Stimulated activated CD4-positive, alpha-beta T cell treated with anti-CD3 and anti-CD28 coated beads, TNF-alpha, amount 100 ng/mL, for 48 hours (primary cell): ENCODE measurements around the gene CLCN1.
A peak's percentile ranks its signal among the peaks of the same experiment; 100 is the strongest.
"Not testable (repeated sequence)": the region's sequence is repeated elsewhere in the genome, so short reads cannot be mapped to it uniquely, and the experiment has no call there.

Experiments
- DNase-seq, 3 donors: peaks; one replicate each; pipeline ENCODE4 v3.0.0-alpha.2; 2020; ENCODE audit warnings: low read depth in 3 of 3

CLCN1 gene

GRCh38 chr7:143315776-143316175 is at the start of gene CLCN1:
CLCN1 (plus strand) TSS chr7:143316111; CDS start chr7:143316213, 102 bp downstream.
- no peak for DNase-seq

DNA sequence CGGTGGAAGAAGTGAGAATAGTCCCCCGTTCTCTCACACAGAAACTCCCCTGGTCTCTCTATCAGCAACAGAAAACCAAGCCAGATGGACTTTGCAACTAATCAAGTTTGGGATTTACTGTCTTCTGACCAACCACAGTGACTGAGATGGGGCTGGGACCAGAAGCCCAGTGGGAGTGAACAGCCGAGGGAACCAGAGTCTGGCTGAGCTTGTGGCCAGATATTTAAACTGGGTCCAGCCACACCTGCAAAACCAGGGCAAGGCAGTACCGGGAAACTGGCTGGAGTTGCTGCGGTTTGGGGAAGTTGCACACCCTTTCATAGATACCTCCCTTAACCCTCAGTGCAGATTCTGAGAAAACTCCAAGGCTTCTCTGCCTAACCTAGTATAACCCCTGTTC is 46.7 kb upstream of the CLCN1 start:
- DNase-seq, result no peak

DNA sequence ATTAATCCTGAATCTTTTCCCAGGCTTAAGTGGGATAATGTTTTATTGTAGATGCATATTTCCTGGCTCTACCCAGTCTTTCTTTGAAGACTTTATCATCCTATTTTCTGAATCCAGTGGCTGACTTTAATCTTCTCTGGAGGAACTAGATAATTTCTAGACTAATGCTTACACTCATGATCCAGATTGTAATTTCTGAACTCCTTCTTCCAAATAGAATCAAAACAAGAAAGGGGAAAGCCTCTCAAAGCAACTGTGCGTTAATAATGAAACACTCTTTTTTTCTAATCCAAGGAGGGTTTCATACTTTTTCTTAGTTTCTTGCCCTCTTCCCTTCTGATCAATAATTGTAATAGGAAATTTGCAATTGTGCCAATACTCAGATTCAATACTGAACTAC is 44.7 kb upstream of the CLCN1 start:
- no peak for DNase-seq

- no peak for DNase-seq
Measured at GRCh38 chr7:143272871-143273270, 43.0 kb upstream of the CLCN1 start.

DNA sequence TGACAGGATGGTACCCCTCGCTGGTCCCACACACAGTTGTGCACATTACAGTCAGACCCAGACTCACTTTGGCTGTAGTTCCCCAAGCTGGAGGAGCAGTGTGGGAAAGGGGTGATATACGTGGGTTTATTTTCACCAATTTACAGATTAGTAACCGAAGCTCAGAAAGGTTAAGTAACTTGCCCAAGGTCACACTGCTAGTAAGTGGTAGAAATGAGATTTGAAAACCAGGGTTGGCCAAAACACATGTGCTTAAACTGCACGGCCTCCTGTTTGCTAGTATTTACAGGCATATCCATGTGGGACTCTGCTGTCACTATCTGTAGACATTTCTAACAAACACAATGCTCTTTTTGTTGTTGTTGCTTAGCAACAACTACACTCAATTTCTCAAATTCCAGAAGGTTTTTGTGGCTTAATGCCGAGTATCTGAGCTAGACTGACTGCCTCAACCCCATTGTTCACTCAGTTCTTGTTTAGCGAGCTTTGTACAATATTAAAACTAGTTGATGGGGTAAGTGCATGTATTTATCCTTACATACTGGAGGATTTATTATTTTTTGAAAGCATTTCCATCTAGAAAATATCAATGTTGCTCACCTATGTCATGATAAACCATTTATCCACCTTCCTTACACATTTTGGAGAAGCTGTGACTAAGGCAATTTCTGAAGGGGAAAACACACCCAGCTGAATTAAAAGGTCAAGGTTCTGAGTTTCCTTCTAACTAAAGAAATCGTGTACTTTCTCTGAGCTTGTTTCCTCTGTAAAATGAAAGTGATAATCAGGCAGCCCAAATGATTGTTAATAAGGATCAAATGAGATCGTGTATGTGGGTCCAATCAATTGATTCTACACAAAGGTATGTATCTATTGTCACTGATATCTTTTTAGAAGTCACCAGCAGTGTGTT is 36.5 kb upstream of the CLCN1 start:
- no peak for DNase-seq

DNA sequence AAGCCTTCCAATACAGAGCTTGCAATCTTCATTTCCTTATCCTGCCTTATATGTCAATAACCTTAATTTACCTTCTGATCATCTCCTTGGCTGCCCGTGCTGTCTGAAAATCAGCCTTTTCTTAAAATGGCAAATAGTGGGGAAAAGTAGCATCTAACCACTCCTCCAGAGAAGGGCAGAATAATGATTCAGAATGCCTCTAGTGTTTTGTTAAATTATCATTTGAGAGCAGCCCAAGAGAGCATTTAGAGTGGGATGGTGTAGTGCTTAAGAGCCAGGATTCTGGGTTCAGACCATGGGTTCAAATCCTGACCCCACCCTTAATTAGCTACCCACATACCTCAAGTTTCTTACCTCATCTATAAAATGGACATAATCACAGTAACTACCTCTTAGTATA is 35.8 kb upstream of the CLCN1 start:
- DNase-seq, result no peak

DNA sequence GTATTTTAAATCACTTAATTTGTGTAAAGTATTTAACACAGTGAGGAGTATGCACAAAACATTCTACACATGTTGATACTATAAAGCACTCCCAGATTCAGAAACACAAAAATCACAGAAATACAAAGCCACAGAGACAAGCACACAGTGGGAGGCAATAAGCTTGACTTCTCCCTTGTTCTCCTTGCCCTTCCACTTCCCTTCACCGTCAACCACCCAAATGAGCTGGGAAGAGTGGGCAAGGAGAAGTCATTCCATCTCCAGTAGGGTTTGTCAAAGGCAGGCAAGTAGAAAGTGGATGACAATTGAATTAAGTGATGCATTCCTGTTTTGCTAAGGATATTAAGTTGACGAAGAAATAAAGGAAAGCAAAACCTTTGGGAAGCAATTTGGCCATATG is 35.3 kb upstream of the CLCN1 start:
- no peak for DNase-seq

DNA sequence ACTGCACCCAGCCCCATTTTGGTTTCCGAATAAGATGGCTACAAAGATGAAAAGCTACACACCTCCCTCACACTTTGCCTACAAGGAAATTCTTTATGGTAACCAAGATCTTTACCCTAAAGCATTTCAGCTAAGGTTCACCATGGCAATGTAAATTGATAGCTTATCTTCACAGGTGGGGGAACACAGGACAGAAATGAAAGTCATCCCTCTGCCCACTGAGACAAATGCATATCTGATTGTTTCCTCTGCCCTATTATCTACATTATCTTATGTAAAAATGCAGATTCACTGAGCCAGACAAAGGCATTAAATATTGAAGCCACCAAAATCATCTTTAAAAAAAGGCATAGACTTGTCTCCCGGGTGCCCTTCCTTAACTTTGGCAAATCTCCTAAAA is 34.4 kb upstream of the CLCN1 start:
- DNase-seq, result no peak

- DNase-seq, result no peak
Measured at GRCh38 chr7:143282124-143282523, 33.8 kb upstream of the CLCN1 start.

GRCh38 chr7:143283381-143283780 is 32.5 kb upstream of the CLCN1 start:
- no peak for DNase-seq

- no peak for DNase-seq
Measured at GRCh38 chr7:143284591-143285469, 31.1 kb upstream of the CLCN1 start, which contains the start of gene TMEM139. TMEM139 (plus strand) TSS chr7:143284958; CDS start chr7:143285958, 1,000 bp downstream.

DNA sequence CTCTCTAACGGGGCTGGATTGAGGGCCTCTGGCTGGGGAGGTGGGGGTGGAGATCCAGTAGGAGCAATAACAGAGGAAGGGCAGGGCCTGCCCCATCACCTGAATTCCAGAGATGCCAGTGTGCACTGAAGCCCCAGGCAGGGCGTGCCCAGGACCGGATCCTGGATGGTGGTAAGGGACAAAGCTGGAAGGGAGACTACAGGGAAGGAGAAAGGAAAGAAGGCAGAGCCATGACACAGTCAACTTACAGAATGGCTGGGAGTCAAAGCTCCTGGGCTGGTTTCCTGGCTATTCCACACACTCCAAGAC is 30.5 kb upstream of the CLCN1 start:
- no peak for DNase-seq

DNA sequence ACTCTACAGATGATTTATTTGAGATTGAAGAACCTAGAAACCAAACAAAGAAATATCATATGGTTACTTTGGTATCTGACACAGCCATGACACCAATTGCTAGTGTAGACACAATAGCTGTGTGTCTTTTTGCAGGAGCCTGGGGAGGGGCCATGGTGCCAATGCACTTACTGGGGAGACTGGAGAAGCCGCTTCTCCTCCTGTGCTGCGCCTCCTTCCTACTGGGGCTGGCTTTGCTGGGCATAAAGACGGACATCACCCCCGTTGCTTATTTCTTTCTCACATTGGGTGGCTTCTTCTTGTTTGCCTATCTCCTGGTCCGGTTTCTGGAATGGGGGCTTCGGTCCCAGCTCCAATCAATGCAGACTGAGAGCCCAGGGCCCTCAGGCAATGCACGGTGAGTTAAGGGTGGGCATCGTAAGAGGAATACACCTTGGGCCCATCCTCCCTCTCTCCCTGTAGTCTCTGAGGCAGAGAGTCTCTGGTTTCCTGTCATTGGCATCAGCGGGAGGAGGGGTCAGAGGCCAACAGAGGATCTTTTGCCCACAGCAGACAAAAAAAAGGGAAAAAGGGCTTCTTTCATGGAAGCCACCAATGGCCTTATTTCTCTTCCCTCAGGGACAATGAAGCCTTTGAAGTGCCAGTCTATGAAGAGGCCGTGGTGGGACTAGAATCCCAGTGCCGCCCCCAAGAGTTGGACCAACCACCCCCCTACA is 29.9 kb upstream of the CLCN1 start:
- no peak for DNase-seq

DNA sequence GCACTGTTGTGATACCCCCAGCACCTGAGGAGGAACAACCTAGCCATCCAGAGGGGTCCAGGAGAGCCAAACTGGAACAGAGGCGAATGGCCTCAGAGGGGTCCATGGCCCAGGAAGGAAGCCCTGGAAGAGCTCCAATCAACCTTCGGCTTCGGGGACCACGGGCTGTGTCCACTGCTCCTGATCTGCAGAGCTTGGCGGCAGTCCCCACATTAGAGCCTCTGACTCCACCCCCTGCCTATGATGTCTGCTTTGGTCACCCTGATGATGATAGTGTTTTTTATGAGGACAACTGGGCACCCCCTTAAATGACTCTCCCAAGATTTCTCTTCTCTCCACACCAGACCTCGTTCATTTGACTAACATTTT is 29.4 kb upstream of the CLCN1 start:
- no peak for DNase-seq

GRCh38 chr7:143287339-143287934 is 28.5 kb upstream of the CLCN1 start:
- DNase-seq, result no peak

DNA sequence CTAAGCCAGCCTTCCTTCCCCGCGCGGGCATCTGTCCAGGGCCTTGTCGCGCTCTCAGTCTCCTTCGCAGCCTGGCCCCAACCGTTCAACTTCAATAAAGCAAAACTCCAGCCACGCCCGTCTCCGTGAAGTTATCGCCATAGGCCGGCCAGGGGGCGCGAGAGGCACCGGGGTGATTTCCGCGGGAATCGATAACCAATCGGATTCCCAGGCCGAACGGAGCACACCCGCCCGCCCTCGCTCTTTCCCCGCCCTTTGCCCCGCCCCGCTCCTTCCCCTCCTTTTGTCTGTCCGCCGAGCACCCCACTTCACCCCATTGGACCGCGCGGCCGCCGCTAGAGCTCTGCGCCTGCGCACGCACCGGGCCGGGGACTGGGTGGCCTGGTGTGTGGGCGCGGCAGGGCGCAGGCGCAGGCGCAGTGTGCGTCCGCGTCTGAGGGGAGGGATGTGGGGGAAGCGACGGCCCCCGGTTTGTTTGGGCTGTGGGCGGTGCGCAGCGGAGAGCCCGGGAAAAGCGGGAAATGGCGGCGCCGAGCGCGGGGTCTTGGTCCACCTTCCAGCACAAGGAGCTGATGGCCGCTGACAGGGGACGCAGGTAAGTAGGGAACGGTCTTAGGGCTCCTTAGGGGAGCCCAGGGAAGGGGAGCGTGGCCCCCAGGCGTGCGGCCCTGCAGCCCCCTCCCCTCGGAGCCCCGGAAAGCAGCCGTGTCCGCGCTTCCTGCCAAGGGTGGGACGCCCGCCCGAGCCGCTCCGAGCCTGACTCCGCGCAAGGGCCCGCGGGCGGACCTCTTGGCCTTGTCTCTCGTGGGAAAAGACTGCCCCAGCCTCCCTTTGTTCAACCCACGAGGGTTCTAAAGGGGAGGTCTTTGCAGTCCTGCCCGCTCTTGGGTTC is 27.7 kb upstream of the CLCN1 start, which contains the start of gene CASP2:
Gene CASP2, plus strand, starts transcription at position 417 of the 892 bp plus-strand sequence. Its CDS starts 105 bp downstream, at position 522.
- peak; percentile 98 to 99 (median 98) for DNase-seq

DNA sequence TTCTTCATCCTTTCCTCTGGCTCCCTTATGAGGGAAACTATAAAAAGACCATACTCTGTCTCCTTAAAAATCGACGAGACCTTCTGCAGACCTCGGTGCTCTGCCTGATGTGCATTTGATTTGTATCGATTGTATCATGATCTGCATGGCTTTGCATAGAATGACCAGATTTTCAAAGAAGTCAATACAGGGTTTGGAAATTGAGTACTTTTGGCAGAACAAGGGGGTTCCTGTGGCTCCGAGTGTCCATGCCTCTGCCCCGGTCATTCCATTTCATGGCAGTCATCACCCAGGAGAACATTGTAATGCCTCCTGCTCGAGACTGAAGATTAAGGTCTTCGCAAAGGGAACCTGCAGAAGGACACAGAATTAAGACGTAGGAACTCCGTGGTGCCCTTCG is 27.1 kb upstream of the CLCN1 start:
- DNase-seq, result no peak

GRCh38 chr7:143289421-143289820 is 26.5 kb upstream of the CLCN1 start:
- DNase-seq, result no peak

GRCh38 chr7:143289888-143290287 is 26.0 kb upstream of the CLCN1 start:
- not testable (repeated sequence) for DNase-seq

- no peak for DNase-seq
Measured at GRCh38 chr7:143290293-143290692, 25.6 kb upstream of the CLCN1 start.

DNA sequence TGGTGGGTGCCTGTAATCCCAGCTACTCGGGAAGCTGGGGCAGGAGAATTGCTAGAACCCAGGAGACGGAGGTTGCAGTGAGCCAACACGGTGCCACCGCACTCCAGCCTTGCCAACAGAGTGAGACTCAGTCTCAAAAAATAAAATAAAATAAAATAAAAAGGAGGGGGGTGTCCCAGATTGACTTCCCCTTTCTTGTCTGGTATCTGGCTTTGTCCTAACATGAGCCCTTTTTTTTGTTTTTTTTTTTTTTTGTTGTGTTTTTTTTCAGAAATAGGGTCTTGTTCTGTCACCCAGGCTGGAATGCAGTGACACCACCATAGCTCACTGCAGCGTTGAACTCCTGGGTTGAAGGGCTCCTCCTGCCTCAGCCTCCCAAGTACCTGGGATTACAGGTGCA is 23.0 kb upstream of the CLCN1 start:
- DNase-seq, result no peak
